Activated naive CD4-positive, alpha-beta T cell (primary cell): ENCODE results near the gene WDR70.
"Not testable (repeated sequence)": the region's sequence is repeated elsewhere in the genome, so short reads cannot be mapped to it uniquely, and the experiment has no call there.

Experiments used
- DNase-seq, 4 experiments: peaks; one replicate each; lab custom pipeline; 2025; lab: John Stamatoyannopoulos, UW

Gene WDR70

DNA sequence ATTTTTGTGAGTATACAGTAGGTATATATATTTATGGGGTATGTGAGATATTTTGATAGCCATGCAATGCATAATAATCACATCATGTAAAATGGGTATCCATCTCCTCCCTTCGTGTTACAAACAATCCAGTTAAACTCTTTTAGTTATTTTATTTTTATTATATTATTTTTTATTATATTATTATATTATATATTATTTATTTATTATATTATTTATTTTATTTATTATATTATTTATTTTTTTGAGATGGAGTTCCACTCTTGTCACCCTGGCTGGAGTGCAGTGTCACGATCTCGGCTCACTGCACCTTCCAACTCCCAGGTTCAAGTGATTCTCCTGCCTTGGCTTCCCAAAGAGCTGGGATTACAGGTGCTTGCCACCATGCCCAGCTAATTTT lies 138.6 kb downstream of the WDR70 start:
- no peak for DNase-seq

GRCh38 chr5:37518356-37518755 lies 139.2 kb downstream of the WDR70 start:
- not testable (repeated sequence) for DNase-seq

- no peak for DNase-seq
Observed at GRCh38 chr5:37519304-37519703, 140.2 kb downstream of the WDR70 start.

DNA sequence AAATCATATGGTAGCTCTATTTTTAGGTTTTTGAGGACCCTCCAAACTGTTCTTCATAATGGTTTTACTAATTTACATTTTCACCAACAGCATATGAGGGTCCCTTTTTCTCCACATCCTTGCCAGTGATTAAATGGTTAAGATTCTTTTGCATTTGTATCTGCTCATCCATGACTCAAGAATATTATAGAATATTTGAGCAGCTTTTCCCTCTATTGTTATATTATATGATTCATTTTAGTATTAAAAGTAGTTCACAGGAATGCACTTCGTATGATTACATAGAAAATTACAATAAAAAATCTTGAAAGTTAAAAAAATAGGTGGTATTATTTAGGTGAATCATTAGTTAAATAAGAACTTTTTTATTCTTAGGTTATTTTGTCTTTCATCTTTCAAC lies 140.7 kb downstream of the WDR70 start:
- DNase-seq = no peak

DNA sequence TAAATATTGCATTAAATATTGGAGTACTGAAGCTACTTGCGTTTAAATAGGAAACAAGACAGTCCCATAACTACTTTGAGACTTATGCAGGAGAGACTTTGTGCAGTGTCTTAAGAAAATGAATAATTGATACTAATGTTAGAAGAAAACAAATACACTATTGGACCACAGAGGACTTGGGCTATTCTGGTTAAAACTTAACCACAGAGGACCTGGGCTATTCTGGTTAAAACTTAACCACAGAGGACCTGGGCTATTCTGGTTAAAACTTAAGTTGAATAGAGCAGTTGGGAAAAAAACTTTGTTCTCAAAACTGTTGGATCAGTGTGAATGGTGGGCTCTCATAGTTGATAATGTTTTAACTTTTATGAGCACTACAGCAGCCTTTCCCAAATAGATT lies 141.7 kb downstream of the WDR70 start:
- DNase-seq = no peak

GRCh38 chr5:37532976-37533740 lies 154.0 kb downstream of the WDR70 start:
- DNase-seq = no peak

GRCh38 chr5:37533851-37534250 lies 154.7 kb downstream of the WDR70 start:
- no peak for DNase-seq

GRCh38 chr5:37539459-37539858 lies 160.3 kb downstream of the WDR70 start:
- no peak for DNase-seq

DNA sequence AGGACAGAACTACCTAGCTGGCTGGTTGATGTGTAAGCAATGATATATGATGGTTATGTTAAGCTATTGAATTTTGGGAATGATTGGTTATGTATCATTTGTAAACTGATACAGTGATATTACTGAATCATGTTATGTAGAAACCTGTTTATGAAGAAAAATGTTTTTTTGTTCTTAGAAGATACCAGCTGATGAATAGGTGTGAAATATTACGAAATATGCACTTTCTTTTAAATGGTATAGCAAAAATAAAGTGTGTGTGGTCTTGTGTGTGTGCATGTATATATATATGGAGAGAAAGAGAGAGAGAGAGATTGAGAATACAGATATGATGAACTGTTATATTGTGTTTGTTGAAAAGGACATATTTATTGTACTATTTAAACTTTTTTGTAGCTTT lies 164.1 kb downstream of the WDR70 start:
- no peak for DNase-seq

GRCh38 chr5:37549411-37549810 lies 170.3 kb downstream of the WDR70 start:
- no peak for DNase-seq

GRCh38 chr5:37552161-37552560 lies 173.0 kb downstream of the WDR70 start:
- no peak for DNase-seq

DNA sequence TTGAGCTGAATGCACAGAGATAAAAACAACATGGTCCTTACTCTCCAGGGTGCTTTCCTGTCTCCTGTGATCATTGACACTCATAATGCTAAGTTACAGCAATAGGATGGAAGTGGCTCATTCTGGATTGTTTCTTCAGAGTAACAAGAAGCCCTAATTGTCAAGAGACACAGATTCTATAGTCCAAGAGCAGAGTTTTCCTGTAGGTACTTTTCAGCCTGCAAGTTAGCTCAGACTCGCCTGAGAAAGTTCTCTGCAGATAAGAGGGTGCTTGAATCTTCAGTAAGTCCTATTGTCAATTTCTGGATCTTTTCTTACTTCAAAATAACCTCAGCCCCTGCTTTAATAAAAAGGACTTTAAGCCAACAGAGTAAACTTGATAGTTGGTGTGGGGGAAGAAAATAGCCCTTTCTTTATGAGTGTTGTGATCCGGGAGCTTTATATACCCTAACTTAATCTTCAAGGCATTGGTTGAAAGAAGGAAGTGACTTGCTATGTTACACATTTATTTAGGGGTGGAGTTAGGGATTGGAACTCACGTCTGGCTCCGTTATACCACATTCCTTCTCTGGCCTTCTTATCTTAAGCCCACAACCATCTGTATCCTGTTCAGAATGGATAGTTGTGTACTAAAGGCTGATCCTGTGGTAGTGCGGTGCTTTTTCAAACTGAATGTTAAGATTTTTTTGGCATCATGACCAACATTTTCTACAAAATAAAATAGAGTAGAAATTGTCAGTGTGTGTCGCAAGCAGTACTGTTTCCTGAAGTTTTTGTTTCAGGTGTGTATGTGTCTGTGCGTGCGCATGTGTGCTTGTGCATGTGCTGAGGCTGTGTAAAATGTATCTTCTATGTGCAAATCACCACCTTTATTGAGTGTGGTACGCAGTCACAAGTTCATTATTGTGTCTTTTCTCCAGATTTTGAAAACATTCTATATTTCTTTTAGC lies 173.9 kb downstream of the WDR70 start:
- DNase-seq = no peak

- DNase-seq = no peak
Observed at GRCh38 chr5:37553720-37554404, 174.7 kb downstream of the WDR70 start.

DNA sequence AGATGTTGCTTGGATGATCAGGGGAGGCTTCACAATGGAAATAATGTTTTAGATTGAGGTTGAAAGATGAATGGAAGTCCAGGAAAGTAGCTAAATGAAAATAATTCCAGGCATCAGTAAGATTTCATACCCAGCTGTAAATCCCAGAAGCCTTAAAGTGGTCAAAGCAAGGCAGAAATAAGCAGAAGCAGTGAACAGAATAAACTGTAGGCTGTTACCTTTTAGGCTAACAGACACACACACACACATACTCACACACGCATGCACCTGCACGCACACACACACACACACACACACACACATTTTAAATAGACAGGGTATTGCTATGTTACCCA lies 175.3 kb downstream of the WDR70 start:
- no peak for DNase-seq

DNA sequence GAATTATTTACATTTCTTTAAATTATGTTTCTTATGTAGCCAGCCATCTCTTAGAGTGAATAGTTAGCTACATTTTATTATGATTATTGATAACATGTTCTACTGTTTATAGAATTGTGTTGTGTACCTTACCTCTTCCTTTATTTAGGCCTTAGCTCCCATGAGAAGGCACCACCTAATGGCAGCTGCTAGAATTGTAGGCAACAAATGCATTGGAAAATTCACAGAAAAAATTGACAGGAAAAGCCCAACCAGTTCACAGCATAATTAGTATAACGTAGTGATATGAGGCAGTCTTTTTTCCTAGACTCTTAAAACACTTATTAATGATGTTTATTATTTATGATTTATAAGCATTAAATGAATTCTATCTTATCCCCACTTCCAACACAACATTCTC lies 175.8 kb downstream of the WDR70 start:
- DNase-seq = no peak

- no peak for DNase-seq
Observed at GRCh38 chr5:37557734-37558293, 178.7 kb downstream of the WDR70 start.

DNA sequence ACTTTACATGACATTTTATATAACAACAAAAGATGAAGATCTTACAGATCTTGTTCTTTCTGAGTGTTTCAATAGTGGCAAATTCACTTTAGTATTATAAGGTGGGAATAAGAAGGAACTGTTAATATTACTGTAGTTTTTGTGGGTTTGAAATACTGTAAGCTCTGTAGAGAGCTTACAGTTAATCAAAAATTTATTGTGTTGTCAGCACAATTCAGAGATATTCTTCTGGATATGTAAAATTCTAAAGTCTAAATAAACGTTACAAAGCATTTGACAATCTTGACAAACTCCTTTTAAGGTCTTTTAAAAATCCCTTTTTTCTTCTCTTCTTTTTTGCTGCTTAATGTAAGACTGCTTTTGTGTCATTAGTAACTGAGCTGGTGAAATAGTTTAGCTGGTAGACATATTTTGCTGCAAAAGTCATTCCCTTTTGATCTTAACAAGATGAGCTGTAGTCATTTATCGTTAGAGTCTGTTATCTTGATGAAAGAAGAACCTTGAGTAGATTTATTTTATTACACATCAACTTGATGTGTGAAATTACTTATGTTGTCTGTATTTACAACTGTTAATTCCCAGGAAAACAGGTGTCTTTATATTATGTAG lies 186.0 kb downstream of the WDR70 start:
- no peak for DNase-seq

DNA sequence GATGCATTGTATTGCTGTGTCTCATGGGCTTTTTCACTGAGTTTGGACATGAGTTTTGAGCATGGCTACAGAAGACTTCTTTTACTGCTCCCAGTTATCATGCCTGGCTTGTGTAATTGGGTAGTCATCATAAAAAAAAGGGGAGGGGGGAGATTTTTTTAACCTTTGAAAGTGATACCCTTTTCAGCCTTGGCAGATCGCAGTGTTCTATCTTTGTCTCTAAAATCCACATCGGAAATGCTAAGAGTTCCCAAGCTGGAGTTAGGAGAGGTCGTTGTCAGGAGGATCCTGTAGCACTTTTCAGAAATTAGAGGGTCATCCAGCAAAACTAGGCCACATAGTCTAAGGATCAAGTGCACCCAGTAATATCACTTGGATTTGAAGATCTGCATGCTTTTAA lies 188.4 kb downstream of the WDR70 start:
- DNase-seq = no peak

DNA sequence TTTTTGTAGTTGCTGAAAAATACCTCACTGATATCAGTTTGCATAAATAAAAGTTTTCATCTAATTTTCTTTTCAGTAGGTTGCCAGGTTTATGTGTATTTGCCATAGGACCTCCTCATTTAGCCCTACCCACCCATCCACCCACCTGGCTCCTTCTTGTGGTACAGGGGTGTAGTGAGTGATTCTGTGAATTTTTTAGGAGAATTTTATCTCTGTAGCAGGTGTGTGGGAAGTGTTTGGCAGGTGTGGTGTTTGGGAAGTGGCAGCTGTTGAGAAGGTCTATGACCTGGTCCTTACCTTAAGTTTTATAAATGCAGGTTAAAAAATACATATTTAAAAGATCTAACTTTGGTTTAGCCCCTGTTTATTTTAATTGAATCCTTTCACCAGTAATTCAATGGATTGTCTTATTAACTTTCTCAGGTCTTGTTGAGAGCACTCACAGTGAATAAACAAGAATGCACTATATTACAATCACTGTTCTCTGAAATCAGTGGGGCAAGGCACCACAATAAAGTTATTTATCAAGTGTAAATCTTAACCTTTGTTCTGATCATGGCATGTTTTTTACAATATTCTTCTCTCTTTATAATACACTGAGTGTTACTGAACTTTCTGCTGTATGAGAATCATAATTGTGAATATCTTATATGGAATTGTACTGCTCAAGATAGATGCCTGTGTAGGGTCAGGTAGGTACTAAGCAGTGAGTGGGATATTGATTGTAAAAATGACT lies 189.1 kb downstream of the WDR70 start:
- no peak for DNase-seq

DNA sequence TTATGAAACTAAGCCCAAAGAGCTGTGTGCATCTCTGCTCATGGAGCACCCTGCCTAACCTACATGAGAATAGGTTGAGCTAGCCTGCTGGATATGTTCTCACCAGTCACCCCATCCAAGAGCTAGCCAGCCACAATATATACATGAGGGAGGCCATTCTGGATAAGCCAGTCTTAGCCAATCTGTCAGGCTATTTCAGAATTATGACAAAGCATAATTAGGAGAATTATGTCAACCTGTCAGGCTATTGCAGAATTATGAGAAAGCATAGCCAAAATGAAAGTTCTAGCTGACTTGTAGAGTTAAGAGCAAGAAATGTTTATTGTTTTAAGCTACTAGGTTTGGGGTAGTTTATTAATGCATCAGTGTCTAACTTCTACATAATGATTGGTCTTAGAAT lies 189.8 kb downstream of the WDR70 start:
- no peak for DNase-seq

DNA sequence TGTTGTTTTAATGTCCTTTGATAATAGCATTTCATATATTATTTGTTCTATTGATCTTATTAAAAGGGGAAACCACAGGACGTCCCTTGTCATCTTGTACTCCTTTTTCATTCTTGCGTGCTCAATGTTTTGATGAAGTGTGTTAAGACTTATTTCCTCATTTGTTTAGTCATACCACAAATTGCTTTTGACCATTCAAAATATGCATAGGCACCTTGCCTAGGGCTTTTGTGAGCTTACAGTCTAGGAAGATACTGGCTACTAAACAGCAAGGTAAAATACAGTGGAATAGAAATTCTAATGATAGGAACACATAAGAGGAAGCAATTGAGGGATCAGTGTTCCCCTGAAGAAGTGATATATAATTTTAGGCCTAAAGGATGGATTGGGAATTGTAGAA lies 190.3 kb downstream of the WDR70 start:
- no peak for DNase-seq
